Neuronal stem cell (in vitro differentiated cells): ENCODE measurements around the gene AKAP12.

ENCODE experiments used
- DNase-seq: peaks from one replicate; pipeline ENCODE4 v3.0.0-alpha.2; 2013; ENCODE audit warnings: low spot score
- H2AFZ ChIP-seq: one replicate; pipeline ENCODE4 v1.6.1; 2013; ENCODE audit warnings: mild to moderate bottlenecking, low read length, inconsistent platforms
- H2AK5ac ChIP-seq: 2 replicates; pipeline ENCODE4 v1.6.1; 2013; ENCODE audit warnings: low read depth, mild to moderate bottlenecking, inconsistent platforms, low read length, moderate library complexity, mixed read lengths
- H2BK120ac ChIP-seq: 2 replicates; pipeline ENCODE4 v1.6.1; 2013; ENCODE audit warnings: low read depth, mild to moderate bottlenecking, inconsistent platforms, low read length, moderate library complexity, mixed read lengths
- H2BK12ac ChIP-seq: one replicate; pipeline ENCODE4 v1.6.1; 2013; ENCODE audit warnings: low read length, inconsistent platforms
- H2BK15ac ChIP-seq: 2 replicates; pipeline ENCODE4 v1.6.1; 2013; ENCODE audit warnings: mild to moderate bottlenecking, low read length, inconsistent platforms, mixed read lengths
- H2BK5ac ChIP-seq: one replicate; pipeline ENCODE4 v1.6.1; 2013; ENCODE audit warnings: inconsistent platforms, mild to moderate bottlenecking, low read length, moderate library complexity
- H3K14ac ChIP-seq: one replicate; pipeline ENCODE4 v1.6.1; 2013; ENCODE audit warnings: low read length, inconsistent platforms
- H3K18ac ChIP-seq: 2 replicates; pipeline ENCODE4 v1.6.1; 2013; ENCODE audit warnings: low read length, inconsistent platforms
- H3K23ac ChIP-seq: 2 replicates; pipeline ENCODE4 v1.6.1; 2013; ENCODE audit warnings: low read depth, mild to moderate bottlenecking, mixed read lengths, low read length, inconsistent platforms; ENCODE audit not compliant: poor library complexity
- H3K27ac ChIP-seq: replicated peaks from 3 replicates; pipeline ENCODE4 v1.5.1; 2013; ENCODE audit warnings: low read length, inconsistent platforms
- H3K27me3 ChIP-seq, 3 experiments: 2 replicates each; pipeline ENCODE4 v1.6.1; 2013; ENCODE audit warnings: low read length in 3 of 3, mild to moderate bottlenecking in 2 of 3, inconsistent platforms in 1 of 3, low read depth in 1 of 3, mixed read lengths in 1 of 3, moderate library complexity in 1 of 3; ENCODE audit not compliant: control insufficient read depth in 3 of 3, insufficient read depth in 3 of 3
- H3K36me3 ChIP-seq, 2 donors: replicated peaks in 1 of 2; 2 replicates each; pipeline ENCODE4 v1.6.1; 2013; ENCODE audit warnings: low read length in 2 of 2; ENCODE audit not compliant: control insufficient read depth in 2 of 2, insufficient read depth in 2 of 2
- H3K4ac ChIP-seq: 2 replicates; pipeline ENCODE4 v1.6.1; 2013; ENCODE audit warnings: inconsistent platforms, mild to moderate bottlenecking, low read length, moderate library complexity
- H3K4me1 ChIP-seq, 2 donors: 1 replicate in 1 of 2; 2 replicates in 1 of 2; pipeline ENCODE4 v1.6.1; 2013; ENCODE audit warnings: low read length in 2 of 2, low read depth in 1 of 2; ENCODE audit not compliant: control insufficient read depth in 2 of 2, insufficient read depth in 1 of 2
- H3K4me2 ChIP-seq: one replicate; pipeline ENCODE4 v1.6.1; 2013; ENCODE audit warnings: mild to moderate bottlenecking, low read length, inconsistent platforms; ENCODE audit not compliant: insufficient read depth, poor library complexity, severe bottlenecking
- H3K4me3 ChIP-seq, 2 donors: 2 replicates each; pipeline ENCODE4 v1.5.1; 2013; ENCODE audit warnings: low read length in 2 of 2, mild to moderate bottlenecking in 2 of 2, inconsistent platforms in 1 of 2, moderate library complexity in 1 of 2
- H3K79me1 ChIP-seq: one replicate; pipeline ENCODE4 v1.6.1; 2013; ENCODE audit warnings: low read depth, mild to moderate bottlenecking, inconsistent platforms, low read length, moderate library complexity
- H3K9ac ChIP-seq: one replicate; pipeline ENCODE4 v1.6.1; 2013; ENCODE audit warnings: mild to moderate bottlenecking, low read depth, low read length, inconsistent platforms; ENCODE audit not compliant: poor library complexity
- H3K9me3 ChIP-seq, 2 donors: replicated peaks in 1 of 2; 2 replicates each; pipeline versions ENCODE3 to v1.6.1; 2013; ENCODE audit warnings: low read length in 2 of 2, mild to moderate bottlenecking in 2 of 2, inconsistent platforms in 1 of 2, low read depth in 1 of 2, mixed read lengths in 1 of 2, moderate library complexity in 1 of 2; ENCODE audit not compliant: control insufficient read depth in 2 of 2, insufficient read depth in 1 of 2
- H4K8ac ChIP-seq: one replicate; pipeline ENCODE4 v1.6.1; 2013; ENCODE audit warnings: low read depth, mild to moderate bottlenecking, inconsistent platforms, low read length, moderate library complexity
- H4K91ac ChIP-seq: one replicate; pipeline ENCODE4 v1.6.1; 2013; ENCODE audit warnings: low read length, low read depth, mild to moderate bottlenecking, inconsistent platforms; ENCODE audit not compliant: poor library complexity
- WGBS, 2 donors: extraction: QIAGEN DNeasy Blood & Tissue Kit; methylation state at CpG; one replicate each; pipeline ENCODE4 v1.1.7; 2013; ENCODE audit warnings: missing lambda C conversion rate in 2 of 2, mixed read lengths in 1 of 2; ENCODE audit not compliant: insufficient read length in 2 of 2, insufficient replicate concordance in 1 of 2; ENCODE audit errors: extremely low coverage in 2 of 2; 5-methylcytosine and 5-hydroxymethylcytosine counted together

Gene AKAP12

GRCh38 chr6:151307501-151307900 lies 67.7 kb downstream of the AKAP12 start:
- no CpG with 5 or more reads among the region's 4 CpGs for WGBS, 2 donors
- Histone ChIP-seq H2AFZ (no peak overlapping the region), H2BK120ac (no peak overlapping the region), H3K4me2 (no peak overlapping the region), H3K4me1 (peaks cover 0 to 3% of the 10 kb centered on the region in 2 donors), H3K4ac (no peak overlapping the region), H4K8ac (no peak overlapping the region), H2BK15ac (no peak overlapping the region), H3K27ac (no peak overlapping the region), H3K36me3 (peaks cover 4 to 30% of the 10 kb centered on the region in 2 donors), H3K23ac (no peak overlapping the region), H2BK5ac (no peak overlapping the region), H3K4me3 (no peak overlapping the region), H3K79me1 (no peaks in the 10 kb centered on the region), H2AK5ac (no peak overlapping the region), H3K18ac (no peak overlapping the region), H3K27me3 (no peaks in the 10 kb centered on the region), H4K91ac (no peak overlapping the region), H3K14ac (no peak overlapping the region), H3K9me3 (no peaks in the 10 kb centered on the region), H3K9ac (no peak overlapping the region), H2BK12ac (no peak overlapping the region)
- DNase-seq: no peak

GRCh38 chr6:151309619-151310018 lies 69.9 kb downstream of the AKAP12 start:
- no peak overlapping the region for H2BK5ac ChIP-seq
- no peak overlapping the region for H3K4me2 ChIP-seq
- peaks cover 0 to 6% of the 10 kb centered on the region in 2 donors for H3K4me1 ChIP-seq
- H3K9ac ChIP-seq: no peak overlapping the region
- peaks cover 2 to 23% of the 10 kb centered on the region in 2 donors for H3K36me3 ChIP-seq
- WGBS, 2 donors: no CpG with 5 or more reads among the region's 4 CpGs
- H2AK5ac ChIP-seq: no peak overlapping the region
- H2BK120ac ChIP-seq: no peak overlapping the region
- no peaks in the 10 kb centered on the region for H3K27me3 ChIP-seq
- no peak overlapping the region for H2BK15ac ChIP-seq
- no peak overlapping the region for H4K91ac ChIP-seq
- no peaks in the 10 kb centered on the region for H3K9me3 ChIP-seq
- no peak overlapping the region for H3K4me3 ChIP-seq
- no peak overlapping the region for H3K27ac ChIP-seq
- no peak overlapping the region for H2AFZ ChIP-seq
- H2BK12ac ChIP-seq: no peak overlapping the region
- no peak for DNase-seq
- H3K4ac ChIP-seq: no peak overlapping the region
- H3K14ac ChIP-seq: no peak overlapping the region
- no peaks in the 10 kb centered on the region for H3K79me1 ChIP-seq
- H4K8ac ChIP-seq: no peak overlapping the region
- H3K18ac ChIP-seq: no peak overlapping the region
- no peak overlapping the region for H3K23ac ChIP-seq

- Histone ChIP-seq H3K4me2 (no peak overlapping the region), H4K91ac (no peak overlapping the region), H3K14ac (no peak overlapping the region), H3K27ac (no peak overlapping the region), H4K8ac (no peak overlapping the region), H3K4me3 (no peak overlapping the region), H3K9me3 (no peaks in the 10 kb centered on the region), H3K27me3 (no peaks in the 10 kb centered on the region), H3K4ac (no peak overlapping the region), H3K36me3 (peaks cover 2 to 23% of the 10 kb centered on the region in 2 donors), H3K18ac (no peak overlapping the region), H2BK120ac (no peak overlapping the region), H2AK5ac (no peak overlapping the region), H3K4me1 (peaks cover 0 to 6% of the 10 kb centered on the region in 2 donors), H2AFZ (no peak overlapping the region), H3K23ac (no peak overlapping the region), H2BK15ac (no peak overlapping the region), H3K79me1 (no peaks in the 10 kb centered on the region), H2BK12ac (no peak overlapping the region), H3K9ac (no peak overlapping the region), H2BK5ac (no peak overlapping the region)
- no CpG with 5 or more reads among the region's 12 CpGs for WGBS, 2 donors
- DNase-seq: no peak
These were observed 70.5 kb downstream of the AKAP12 start for GRCh38 chr6:151310279-151310678.

DNA sequence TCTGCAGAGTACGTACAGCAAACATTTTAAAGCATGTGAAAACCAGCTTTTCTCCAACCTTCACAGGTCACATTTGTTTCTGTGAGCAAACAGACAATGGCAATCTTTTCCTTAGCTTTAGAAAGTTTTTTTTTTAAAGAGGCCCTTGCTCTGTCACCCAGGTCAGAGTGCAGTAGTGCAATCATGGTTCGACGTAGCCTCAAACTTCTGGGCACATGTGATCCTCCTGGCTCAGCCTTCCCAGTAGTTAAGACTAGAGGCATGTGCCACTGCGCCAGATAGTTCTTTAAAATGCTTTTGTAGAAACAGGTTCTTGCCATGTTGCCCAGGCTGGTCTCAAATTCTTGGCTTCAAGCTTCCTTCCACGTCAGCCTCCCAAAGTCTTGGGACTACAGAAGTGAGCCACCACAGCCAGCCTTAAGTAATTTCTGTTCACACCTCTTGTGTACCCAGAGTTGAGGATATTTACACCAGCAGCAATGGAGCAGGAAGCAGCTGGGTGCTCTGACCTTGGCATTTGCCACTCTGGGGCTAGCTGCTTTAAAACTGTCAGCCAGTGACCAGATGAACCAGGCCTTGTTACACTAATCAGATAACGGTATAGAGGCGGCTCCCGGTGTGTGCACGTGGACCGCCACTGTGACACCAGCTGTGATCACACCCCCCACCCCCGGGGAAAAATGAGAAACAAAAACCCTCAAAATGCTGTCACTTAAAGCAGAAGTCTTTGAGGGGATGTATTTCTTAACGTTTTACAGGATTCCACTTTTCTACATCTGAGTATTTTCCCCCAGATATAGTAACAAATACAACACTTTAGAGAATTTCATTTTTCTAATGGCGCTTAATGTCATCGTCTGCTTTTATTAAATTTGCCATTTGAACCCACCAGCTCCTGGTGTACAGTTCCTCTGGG lies 71.3 kb downstream of the AKAP12 start:
- no peak overlapping the region for H4K8ac ChIP-seq
- H3K36me3 ChIP-seq: peaks cover 3 to 18% of the 10 kb centered on the region in 2 donors
- no peaks in the 10 kb centered on the region for H3K27me3 ChIP-seq
- no peak overlapping the region for H2BK5ac ChIP-seq
- H3K18ac ChIP-seq: no peak overlapping the region
- H2BK12ac ChIP-seq: no peak overlapping the region
- H4K91ac ChIP-seq: no peak overlapping the region
- no peak overlapping the region for H2BK120ac ChIP-seq
- H3K9ac ChIP-seq: no peak overlapping the region
- DNase-seq: no peak
- peaks cover 0 to 2% of the 10 kb centered on the region in 2 donors for H3K9me3 ChIP-seq
- H2AFZ ChIP-seq: no peak overlapping the region
- H3K23ac ChIP-seq: no peak overlapping the region
- H3K79me1 ChIP-seq: no peaks in the 10 kb centered on the region
- no CpG with 5 or more reads among the region's 14 CpGs for WGBS, 2 donors
- no peak overlapping the region for H3K4me2 ChIP-seq
- no peak overlapping the region for H2BK15ac ChIP-seq
- no peak overlapping the region for H3K27ac ChIP-seq
- H3K4me3 ChIP-seq: no peak overlapping the region
- H3K4me1 ChIP-seq: peaks cover 0 to 6% of the 10 kb centered on the region in 2 donors
- no peak overlapping the region for H3K14ac ChIP-seq
- H3K4ac ChIP-seq: no peak overlapping the region
- H2AK5ac ChIP-seq: no peak overlapping the region
